HepG2 (cell line): ENCODE results near the gene OR4D9. TPM values are rescaled to one million over a fixed set of nuclear protein-coding genes. Genes with fewer than 3 reads are reported as not detected.

Experiments used
- AKAP8 ChIP-seq: sonication (generic); formaldehyde crosslinking; IDR thresholded peaks from 2 replicates; pipeline ENCODE4 v1.5.1; 2020; ENCODE audit warnings: mild to moderate bottlenecking, missing genetic modification reagents
- BCL6 ChIP-seq: IDR thresholded peaks from 2 replicates; pipeline ENCODE4 v1.6.1; 2016; ENCODE audit warnings: missing genetic modification reagents, missing compliant biosample characterization
- CBFB ChIP-seq: sonication (generic); formaldehyde crosslinking; IDR thresholded peaks from 2 replicates; pipeline ENCODE4 v1.4.0; 2020; ENCODE audit warnings: missing genetic modification reagents
- GPBP1L1 ChIP-seq: sonication (generic); formaldehyde crosslinking; IDR thresholded peaks from 2 replicates; pipeline ENCODE4 v1.5.0; 2020; ENCODE audit warnings: mild to moderate bottlenecking, missing genetic modification reagents
- HES4 ChIP-seq: sonication (generic); formaldehyde crosslinking; IDR thresholded peaks from 2 replicates; pipeline ENCODE4 v1.9.0; 2021; ENCODE audit warnings: mild to moderate bottlenecking, missing genetic modification reagents, borderline replicate concordance
- IRF9 ChIP-seq: sonication (generic); formaldehyde crosslinking; IDR thresholded peaks from 2 replicates; pipeline ENCODE4 v1.8.0; 2022; ENCODE audit warnings: missing genetic modification reagents, mild to moderate bottlenecking, borderline replicate concordance
- KIAA2018 ChIP-seq: sonication (generic); formaldehyde crosslinking; IDR thresholded peaks from 2 replicates; pipeline ENCODE4 v1.5.0; 2020; ENCODE audit warnings: mild to moderate bottlenecking, missing genetic modification reagents, borderline replicate concordance
- MATR3 ChIP-seq: sonication (generic); formaldehyde crosslinking; IDR thresholded peaks from 2 replicates; pipeline ENCODE4 v1.4.0; 2020; ENCODE audit warnings: missing genetic modification reagents
- MYPOP ChIP-seq: sonication (generic); formaldehyde crosslinking; IDR thresholded peaks from 2 replicates; pipeline ENCODE4 v1.8.1; 2023; ENCODE audit warnings: mild to moderate bottlenecking, moderate library complexity, missing genetic modification reagents
- ZKSCAN8 ChIP-seq: IDR thresholded peaks from 2 replicates; pipeline ENCODE4 v1.6.1; 2016; ENCODE audit warnings: borderline replicate concordance, missing genetic modification reagents, missing compliant biosample characterization
- ZMAT5 ChIP-seq: sonication (generic); formaldehyde crosslinking; IDR thresholded peaks from 2 replicates; pipeline ENCODE4 v1.5.0; 2020; ENCODE audit warnings: mild to moderate bottlenecking, low read depth, missing genetic modification reagents, borderline replicate concordance
- ZNF160 ChIP-seq: sonication (generic); formaldehyde crosslinking; IDR thresholded peaks from 2 replicates; pipeline ENCODE4 v1.8.0; 2022; ENCODE audit warnings: mild to moderate bottlenecking, inconsistent platforms, missing genetic modification reagents
- ZNF205 ChIP-seq: IDR thresholded peaks from 2 replicates; pipeline ENCODE4 v1.6.1; 2018; ENCODE audit warnings: missing biosample characterization, missing genetic modification reagents
- ZNF264 ChIP-seq: sonication (generic); formaldehyde crosslinking; IDR thresholded peaks from 2 replicates; pipeline ENCODE4 v1.4.0; 2020; ENCODE audit warnings: missing genetic modification reagents
- ZNF275 ChIP-seq: sonication (generic); formaldehyde crosslinking; IDR thresholded peaks from 2 replicates; pipeline ENCODE4 v1.8.0; 2022; ENCODE audit warnings: missing genetic modification reagents, mild to moderate bottlenecking, inconsistent platforms, borderline replicate concordance
- ZNF615 ChIP-seq: sonication (generic); formaldehyde crosslinking; IDR thresholded peaks from 2 replicates; pipeline ENCODE4 v1.5.0; 2020; ENCODE audit warnings: mild to moderate bottlenecking, missing genetic modification reagents, borderline replicate concordance
- ZNF777 ChIP-seq: sonication (generic); formaldehyde crosslinking; IDR thresholded peaks from 2 replicates; pipeline ENCODE4 v1.4.0; 2020; ENCODE audit warnings: missing genetic modification reagents
- polyA plus RNA-seq, 8 experiments: library from polyadenylated mRNA; depleted of rRNA in 3 of 8; stranded (reverse) in 7 of 8; unstranded in 1 of 8; fragments of >200 nt; fragmentation: Illumina TruSeq in 4 of 8; extraction: Trizol in 4 of 8; gene quantifications; 2 replicates each; pipeline versions ENCODE4 v1.2.1 to v1.2.3, GENCODE V29; 2011 to 2016; ENCODE audit warnings: low read depth in 4 of 8, missing spikeins in 1 of 8, mixed read lengths in 1 of 8; ENCODE audit not compliant: insufficient read depth in 1 of 8
- total RNA-seq, 5 experiments: library from RNA; depleted of rRNA; stranded (reverse); fragments of >200 nt; fragmentation: Illumina TruSeq; extraction: Trizol; gene quantifications; 2 replicates each; pipeline ENCODE4 v1.2.3, GENCODE V29; 2016; ENCODE audit warnings: low read depth in 1 of 5

Gene OR4D9
- total and polyA plus RNA-seq, 2 of the 13 experiments (the other 11 are each of a cell fraction or from before 2014, with no cell fraction given): not detected

- TF ChIP-seq KIAA2018 (CRISPR knock-in tag): no peak
- peak; percentile 72; the same call in 1 of the 2 replicates for TF ChIP-seq MYPOP (CRISPR knock-in tag)
- TF ChIP-seq ZNF160 (CRISPR knock-in tag): no peak
- TF ChIP-seq GPBP1L1: no peak
- no peak for TF ChIP-seq ZNF264 (CRISPR knock-in tag)
- no peak for TF ChIP-seq IRF9 (CRISPR knock-in tag)
- no peak for TF ChIP-seq ZNF615
- no peak for TF ChIP-seq HES4 (CRISPR knock-in tag)
- TF ChIP-seq ZNF205 (CRISPR knock-in tag): 0 out of 2 replicates have a peak, but pooled peaks have one; percentile 55
- TF ChIP-seq MATR3 (CRISPR knock-in tag): no peak
- TF ChIP-seq ZNF275 (CRISPR knock-in tag): 0 out of 2 replicates have a peak, but pooled peaks have one; percentile 25
- no peak for TF ChIP-seq ZNF777 (CRISPR knock-in tag)
- TF ChIP-seq ZKSCAN8: 0 out of 2 replicates have a peak, but pooled peaks have one; percentile 59
- TF ChIP-seq CBFB (CRISPR knock-in tag): no peak
- no peak for TF ChIP-seq AKAP8
- no peak for TF ChIP-seq ZMAT5 (CRISPR knock-in tag)
- 0 out of 2 replicates have a peak, but pooled peaks have one; percentile 18 for TF ChIP-seq BCL6 (CRISPR knock-in tag)
These were observed 49.0 kb downstream of the OR4D9 start (continued) for GRCh38 chr11:59560290-59560701.
